Measurements from ENCODE around the gene NCOA1.
"Not testable (repeated sequence)": the region's sequence is repeated elsewhere in the genome, so short reads cannot be mapped to it uniquely, and the experiment has no call there.

NCOA1 gene

DNA sequence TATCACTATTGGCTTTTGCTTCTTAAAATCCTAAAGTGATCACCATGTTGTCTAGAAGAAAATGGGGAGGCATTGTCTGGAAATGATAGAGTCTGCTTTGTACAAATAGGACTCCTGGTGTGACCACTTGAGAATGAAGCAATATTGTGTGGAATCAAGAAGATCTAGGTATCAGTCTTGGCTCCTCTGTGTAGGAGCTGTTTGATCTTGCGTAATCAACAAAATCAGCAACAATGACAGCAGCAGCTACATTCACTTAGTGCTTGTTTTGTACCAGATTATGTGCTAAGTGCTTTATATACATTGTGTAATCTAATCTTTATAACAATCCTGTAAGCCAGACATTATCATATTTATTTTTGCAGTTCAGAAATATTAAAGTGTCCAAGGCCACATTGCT is 17.8 kb downstream of the NCOA1 start:
- no peak for DNase-seq

DNA sequence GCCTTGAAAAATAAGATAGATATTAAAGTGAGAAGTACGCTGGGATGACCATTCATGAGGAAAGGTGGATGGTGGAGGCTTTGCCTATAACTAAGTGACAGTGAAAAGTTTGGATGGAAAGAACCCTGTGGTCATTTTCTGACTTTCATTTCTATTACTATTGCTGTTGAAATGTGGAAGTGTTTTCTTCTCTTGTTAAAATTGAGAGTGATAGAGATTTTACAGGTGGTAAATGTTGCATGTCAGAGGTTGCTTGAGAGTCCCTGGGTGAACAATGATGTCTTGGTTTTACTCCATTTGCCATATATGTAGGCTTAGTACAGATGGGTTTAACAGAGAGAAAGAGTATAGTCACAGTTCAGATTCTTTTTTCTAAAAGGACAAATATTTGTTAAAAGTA is 18.4 kb downstream of the NCOA1 start:
- no peak for DNase-seq

DNA sequence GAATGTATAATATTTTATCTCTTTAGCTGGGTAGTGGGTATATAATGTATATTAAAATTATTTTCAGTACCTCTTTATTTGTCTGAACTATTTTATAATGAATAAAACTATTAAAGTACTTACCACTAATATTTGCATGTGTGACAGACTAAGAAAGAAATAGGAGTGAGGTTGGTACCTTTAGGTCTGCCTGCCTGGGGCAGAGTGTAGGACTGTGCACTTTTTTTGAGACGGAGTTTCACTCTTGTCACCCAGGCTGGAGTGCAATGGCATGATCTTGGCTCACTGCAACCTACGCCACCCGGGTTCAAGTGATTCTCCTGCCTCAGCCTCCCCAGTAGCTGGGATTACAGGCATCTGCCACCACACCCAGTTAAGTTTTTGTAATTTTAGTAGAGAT is 18.8 kb downstream of the NCOA1 start:
- DNase-seq = no peak

DNA sequence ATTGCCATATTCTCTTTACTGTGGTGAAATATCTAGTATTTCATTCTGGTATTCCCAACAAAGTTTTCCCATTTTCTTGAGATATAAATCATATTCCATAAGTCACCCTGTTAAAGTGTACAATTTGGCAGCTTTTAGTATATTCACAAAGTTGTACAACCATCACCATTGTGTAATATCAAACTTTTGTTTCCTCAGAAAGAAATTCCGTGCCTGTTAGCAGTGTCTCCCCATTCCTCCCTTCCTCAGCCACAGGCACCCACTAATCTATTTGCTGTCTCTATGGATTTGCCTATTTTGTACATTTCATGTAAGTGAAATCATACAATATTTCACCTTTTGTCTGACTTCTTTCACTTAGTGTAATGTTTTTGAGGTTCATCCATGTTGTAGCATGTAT is 19.7 kb downstream of the NCOA1 start:
- no peak for DNase-seq

DNA sequence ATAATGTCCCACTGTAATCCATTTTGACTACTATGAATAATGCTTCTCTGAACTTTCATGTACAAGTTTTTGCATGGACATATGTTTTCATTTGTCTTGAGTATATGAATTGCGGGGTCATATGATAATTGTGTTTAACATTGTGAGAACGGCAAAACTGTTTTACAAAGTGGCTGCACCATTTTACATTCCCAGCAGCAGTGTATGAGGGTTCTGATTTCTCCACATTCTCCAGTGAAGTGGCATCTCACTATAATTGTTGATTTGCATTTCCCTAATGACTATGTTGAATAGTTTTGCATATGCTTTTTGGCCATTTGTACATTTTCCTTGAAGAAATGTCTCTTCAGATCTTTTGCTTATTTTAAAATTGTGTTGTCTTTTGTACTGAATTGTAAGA is 20.1 kb downstream of the NCOA1 start:
- no peak for DNase-seq

DNA sequence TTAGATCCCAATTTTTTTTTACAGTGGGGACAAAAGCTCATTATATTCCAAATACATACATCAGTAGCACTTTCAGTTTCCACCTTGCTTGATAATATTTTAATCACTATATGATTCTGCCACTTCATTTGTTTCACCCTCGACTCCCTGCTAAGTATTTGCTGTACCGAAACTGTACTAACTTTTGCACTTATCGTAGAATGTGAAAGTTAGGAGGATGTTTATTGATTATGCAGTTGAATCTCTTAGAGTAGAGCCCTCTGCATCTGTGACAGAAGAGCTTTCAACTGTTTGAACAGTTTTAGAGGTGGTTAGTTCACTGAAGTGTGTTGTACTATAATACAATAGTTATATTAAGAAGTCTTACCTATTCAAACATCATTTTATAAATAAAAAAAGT is 20.8 kb downstream of the NCOA1 start:
- no peak for DNase-seq

DNA sequence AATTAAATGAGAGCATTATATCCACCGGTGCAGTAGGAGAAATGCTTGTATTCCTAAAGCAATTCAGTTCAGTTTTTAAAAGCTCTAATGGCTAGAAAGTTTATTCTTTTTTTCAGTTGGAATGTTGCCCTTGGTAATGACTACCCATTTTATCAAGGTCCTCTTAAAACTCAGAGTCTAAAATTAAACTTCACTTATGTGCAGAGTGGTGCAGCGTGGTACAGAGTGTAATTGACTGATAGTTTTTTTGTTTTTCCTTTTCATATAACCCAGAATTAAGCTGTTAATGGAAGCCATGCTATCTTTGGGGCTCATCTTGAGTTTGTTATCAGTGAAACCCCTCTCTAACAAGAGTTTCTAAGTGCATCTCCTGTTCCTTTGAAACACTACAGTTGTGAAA is 21.4 kb downstream of the NCOA1 start:
- DNase-seq = no peak

DNA sequence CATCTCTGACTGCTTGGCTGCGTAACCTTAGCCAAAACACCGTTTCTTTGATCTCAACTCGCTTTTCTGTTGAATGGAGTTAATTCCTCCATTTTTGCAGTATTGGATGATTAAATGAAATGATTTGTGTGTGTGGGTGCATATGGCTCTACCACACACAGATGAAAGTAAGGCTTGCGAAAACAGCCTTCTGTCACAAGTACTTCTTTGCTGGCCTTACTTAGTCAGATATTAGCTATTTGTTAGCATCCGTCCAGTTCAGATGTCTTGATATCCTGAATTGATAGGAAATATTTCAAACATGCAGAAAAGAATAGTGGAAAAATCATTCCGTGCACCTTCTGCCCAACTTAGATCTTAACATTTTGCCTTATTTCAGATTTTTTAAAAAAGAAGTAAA is 21.8 kb downstream of the NCOA1 start:
- no peak for DNase-seq

DNA sequence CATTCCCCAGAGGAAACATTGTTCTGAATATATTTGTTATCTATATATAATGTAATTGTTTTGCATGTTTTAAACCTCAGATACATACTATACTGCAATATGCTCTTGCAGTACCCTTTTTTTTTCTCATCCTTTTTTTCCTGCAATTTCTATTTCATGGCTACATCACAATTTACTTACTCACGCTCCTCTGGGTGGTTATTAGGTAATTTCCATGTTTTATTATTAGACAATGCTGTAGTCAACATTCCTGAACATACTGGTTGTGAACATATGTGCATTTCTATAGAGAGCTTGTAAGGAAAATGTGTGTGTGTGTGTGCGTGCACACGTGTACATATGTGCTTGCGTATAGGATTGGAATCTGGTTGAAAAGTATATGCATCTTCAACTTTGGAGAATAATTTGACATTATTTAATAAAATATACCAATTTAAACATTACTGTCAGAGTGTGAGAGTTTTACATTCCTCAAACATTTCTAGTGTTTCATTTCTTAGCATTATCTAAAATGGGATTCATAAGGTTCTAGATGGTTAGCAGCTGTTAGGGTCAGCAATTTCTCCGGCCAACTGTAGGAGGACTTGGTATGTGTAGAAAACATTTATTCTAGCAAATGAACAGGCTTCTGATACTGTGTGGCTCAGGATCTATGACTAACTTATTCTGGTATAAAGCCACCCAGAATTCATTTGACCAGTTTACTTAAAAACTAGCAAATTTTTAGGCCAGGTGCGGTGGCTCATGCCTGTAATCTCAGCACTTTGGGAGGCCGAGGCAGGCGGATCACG is 22.4 kb downstream of the NCOA1 start:
- DNase-seq = no peak

DNA sequence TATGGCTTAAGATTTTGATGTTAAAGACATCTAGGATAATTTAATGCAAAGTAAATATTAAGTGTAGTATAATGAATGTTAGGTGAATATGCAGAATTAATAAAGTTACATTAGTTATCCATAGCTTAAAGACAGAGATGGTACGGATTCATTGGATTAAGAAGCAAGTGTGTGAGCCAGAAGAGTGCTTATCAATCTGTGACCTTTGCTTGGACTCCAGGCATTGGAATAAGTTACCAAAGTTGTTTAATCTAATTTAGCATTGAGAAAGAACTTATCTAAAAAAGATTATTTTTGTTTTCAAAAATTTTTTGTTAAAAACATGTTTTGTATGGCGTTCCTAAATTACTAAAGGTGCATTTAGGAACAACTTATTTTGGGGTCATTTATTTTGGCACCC is 23.8 kb downstream of the NCOA1 start:
- DNase-seq = no peak

DNA sequence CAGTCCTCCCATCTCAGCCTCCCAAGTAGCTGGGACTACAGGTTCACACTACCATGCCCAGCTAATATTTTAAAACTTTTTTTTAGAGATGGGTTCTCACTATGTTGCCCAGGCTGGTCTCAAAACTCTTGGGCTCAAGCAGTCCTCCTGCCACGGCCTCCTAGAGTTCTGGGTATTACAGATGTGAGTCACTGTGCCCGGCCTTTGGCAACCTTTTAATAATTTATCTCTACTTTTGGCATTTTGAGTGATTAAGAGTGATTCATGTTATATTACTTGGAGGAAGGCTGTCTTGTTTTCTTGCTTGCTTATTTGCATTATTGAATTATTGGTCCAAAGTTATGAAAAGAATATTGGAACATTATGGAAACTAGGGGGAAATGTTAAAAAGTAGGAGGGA is 24.3 kb downstream of the NCOA1 start:
- DNase-seq = no peak

DNA sequence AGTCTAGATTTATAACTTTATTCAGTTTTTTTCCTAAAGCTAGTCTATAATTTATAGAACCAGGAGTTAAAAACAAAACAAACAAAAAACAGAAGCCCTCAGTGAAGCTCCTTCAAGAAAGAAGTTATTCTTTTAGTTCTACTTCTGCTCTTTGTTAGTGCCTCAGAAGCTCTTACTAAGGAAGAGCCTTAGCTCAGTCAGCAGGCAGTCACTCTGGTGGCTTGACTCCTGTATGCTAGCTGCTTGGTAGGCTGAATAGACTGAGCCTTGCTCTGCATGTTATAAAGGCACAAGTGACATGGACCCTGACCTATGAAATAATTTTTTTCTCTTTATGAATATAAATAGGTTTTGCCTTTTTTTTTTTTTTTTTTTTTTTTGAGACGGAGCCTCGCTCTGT is 24.8 kb downstream of the NCOA1 start:
- no peak for DNase-seq

DNA sequence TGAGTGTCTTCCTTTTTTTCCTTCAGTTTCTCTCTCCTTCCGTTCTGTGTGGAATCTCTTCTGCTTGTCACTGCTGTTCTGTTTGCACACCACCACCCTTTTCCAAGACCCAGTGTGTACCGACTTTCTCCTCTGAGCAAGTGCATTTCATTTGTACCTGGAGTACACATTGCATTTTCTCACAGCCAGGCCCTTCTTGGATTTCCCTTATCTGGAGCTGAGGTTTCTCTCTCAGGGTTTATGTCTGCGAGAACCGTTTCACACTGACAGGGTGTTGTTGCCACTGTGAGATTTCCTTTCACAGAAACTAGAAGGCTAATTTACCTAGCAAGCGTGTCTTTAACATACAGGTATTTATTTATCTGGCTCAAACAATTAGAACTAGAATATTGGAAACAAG is 26.2 kb downstream of the NCOA1 start:
- no peak for DNase-seq

DNA sequence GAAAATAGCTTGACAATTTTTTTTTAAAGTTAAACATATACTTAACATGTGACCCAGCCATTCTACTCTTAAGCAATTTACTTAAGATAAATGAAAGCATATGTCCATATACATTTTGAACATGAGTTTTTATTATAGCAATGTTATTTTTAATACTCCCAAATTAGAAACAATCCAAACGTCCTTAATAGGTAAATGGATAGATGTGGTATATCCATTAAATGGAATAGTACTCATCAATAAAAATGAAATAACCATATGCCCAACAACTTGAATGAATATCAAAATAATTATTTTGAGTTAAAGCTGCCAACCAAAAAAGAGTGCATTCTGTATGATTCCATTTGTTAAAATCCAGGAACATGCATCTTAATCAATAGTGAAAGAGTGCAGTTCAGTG is 29.1 kb downstream of the NCOA1 start:
- no peak for DNase-seq

DNA sequence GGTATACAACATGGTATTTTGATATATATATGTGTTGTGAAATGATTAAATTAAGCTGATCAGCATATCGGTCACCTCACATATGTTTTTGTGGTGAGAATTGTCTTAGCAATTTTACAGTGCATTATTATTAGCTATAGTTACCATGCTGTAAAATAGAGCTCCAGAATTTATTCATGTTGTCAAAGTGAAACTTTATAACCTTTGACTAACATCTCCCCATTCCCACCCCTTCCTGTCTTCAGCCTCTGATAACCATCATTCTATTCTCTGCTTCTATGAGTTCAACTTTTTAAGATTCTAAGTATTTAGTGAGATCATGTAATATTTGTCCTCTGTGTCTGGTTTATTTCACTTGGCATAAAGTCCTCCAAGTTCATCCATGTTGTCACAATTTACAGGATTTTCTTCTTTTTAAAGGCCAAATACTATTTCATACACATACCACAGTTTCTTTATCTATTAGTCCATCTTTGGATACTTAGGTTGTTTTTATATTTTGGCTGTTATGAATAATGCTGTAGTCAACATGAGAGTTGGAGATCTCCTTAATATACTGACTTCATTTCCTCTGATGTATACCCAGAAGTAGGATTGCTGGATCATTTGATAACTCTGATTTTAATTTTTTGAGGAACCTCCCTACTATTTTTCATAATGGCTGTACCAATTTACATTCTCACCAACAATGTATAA is 30.3 kb downstream of the NCOA1 start:
- no peak for DNase-seq

DNA sequence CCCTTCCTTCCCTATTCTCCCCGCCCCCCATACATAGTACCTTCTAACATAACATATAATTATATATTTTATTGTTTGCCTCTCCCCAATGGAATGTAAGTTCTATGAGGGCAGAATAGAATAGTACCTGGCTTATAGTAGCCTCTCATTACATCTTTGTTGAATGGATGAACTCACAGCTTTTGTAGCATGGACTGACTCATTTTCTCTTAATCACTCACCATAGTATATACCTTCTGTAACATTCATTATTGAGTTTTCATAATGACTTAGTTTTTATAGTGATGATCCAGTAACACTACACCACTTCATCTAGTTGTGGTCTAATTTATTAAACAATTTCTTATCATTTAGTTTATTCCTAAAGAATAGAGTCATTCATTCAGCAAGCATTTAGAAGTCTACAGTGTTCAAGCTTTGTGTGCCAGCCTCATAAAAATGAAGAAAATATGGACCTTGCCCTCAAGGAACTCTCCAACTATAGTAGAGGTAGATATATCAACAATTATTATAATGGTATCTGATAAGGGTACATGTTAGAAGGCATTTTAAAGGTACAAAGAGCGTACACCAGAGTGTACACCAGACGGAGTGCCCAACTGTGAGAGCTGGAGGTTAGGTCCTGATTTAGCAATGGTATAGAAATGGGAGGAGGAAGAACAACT is 31.1 kb downstream of the NCOA1 start:
- no peak for DNase-seq

DNA sequence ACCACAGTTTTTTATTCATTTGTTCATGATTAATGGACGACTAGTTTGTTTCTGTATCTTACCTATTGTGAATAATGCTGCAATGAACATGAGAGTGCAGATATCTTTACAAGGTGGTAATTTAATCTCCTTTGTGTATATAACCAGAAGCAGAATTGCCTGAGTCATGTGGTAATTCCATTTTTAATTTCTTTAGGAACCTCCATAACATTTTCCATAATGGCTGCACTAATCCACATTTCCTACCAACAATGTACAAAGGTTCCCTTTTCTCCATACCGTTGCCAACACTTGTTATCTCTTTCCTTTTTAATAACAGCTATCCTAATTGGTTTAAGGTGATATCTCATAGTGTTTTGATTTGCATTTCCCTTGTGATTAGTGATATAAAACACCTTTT is 36.5 kb downstream of the NCOA1 start:
- DNase-seq = no peak

DNA sequence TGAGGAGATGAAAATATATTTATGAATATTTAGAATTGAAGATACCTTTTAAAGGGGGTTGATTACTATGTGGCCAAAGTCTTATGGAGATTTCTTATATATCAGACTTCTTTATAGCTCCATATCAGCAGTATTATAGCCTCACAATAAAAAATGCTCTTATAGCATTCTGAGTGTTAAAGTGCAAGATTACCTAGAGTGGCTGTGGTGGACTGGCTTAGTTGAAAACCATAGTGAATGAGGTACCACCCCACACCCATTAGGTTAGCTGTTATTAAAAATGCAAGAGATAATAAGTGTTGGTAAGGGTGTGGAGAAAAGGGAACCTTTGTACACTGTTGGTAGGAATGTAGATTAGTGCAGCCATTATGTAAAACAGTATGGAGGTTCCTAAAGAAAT is 39.7 kb downstream of the NCOA1 start:
- no peak for DNase-seq

DNA sequence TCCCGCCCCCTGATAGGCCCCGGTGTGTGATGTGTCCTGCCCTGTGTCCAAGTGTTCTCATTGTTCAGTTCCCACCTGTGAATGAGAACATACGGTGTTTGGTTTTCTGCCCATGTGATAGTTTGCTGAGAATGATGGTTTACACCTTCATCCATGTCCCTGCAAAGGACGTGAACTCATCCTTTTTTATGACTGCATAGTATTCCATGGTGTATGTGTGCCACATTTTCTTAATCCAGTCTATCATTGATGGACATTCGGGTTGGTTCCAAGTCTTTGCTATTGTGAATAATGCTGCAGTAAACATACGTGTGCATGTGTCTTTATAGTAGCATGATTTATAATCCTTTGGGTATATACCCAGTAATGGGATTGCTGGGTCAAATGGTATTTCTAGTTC is 40.6 kb downstream of the NCOA1 start:
- DNase-seq = not testable (repeated sequence)

DNA sequence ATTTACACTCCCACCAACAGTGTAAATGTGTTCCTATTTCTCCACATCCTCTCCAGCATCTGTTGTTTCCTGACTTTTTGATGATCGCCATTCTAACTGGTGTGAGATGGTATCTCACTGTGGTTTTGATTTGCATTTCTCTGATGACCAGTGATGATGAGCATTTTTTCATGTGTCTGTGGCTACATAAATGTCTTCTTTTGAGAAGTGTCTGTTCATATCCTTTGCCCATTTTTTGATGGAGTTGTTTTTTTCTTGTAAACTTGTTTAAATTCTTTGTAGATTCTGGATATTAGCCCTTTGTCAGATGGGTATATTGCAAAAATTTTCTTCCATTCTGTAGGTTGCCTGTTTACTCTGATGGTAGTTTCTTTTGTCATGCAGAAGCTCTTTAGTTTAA is 41.0 kb downstream of the NCOA1 start:
- not testable (repeated sequence) for DNase-seq

DNA sequence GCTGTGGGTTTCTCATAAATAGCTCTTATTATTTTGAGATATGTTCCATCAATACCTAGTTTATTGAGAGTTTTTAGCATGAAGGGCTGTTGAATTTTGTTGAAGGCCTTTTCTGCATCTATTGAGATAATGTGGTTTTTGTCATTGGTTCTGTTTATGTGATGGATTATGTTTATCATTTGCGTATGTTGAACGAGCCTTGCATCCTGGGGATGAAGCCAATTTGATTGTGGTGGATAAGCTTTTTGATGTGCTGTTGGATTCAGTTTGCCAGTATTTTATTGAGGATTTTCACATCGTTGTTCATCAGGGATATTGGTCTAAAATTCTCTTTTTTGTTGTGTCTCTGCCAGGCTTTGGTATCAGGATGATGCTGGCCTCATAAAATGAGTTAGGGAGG is 42.5 kb downstream of the NCOA1 start:
- DNase-seq = not testable (repeated sequence)

DNA sequence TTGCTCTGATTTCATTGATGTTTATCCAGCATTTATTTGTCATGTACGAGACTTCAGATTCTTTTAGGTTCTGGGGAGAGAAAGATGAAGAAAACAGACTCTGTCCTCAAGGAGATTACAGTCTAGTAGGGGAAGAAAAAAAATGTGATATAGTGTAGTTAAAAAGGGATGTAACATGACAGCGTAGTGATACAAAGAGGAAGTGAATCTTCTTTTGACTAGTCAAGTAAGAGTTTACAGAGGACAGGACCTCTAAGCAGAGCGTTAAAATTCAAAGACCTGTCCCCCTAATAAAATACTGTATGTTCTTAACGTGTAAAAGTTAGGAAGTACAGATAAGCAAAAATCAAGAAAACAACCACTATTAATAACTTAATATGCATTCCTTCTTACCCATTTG is 47.7 kb downstream of the NCOA1 start:
- DNase-seq = no peak

DNA sequence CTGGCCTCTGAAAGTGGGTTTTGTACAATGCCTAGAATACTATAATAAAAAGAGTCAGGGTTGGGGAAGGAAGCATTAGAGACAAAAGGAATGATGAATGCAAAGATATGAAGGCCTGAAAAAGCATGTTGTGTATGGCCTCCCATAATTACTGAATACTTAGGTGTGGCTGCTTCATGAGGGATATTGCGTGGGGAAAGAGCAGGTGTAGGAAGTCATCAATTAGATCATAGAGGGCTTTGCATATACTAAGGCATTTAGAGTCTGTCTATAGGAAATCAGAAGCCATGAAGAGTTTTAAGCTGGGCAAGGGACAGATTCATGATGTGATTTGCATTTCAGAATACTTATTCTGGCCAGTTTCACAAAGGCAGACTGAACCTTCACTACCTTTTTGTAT is 48.2 kb downstream of the NCOA1 start:
- no peak for DNase-seq

DNA sequence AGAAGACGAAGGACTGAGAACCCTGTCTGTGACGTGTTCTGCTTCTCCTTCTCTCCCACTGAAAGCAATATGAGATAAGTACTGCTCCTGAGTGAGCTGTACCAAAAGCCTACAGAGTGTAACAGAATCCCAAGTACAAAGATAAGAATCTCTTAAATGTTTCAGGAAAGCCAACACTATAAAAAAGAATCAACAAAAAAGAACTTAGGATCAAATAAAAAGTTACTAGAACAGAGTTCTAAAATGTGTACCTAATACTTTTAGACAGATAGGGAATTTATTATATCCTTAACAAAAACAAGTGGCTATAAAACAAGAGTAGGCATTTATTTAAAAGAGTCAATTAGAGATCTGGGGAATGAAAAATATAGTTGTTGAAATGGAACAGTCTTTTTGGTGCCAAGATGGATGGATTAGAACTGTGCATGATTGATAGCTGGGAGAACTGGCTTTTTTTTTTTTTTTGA is 49.0 kb downstream of the NCOA1 start:
- no peak for DNase-seq

Data from central memory CD4-positive, alpha-beta T cell (primary cell).